ENCODE data around the gene USP32. TPM values are rescaled to one million over a fixed set of nuclear protein-coding genes. Genes with fewer than 3 reads are reported as not detected.
"Not testable (repeated sequence)": the region's sequence is repeated elsewhere in the genome, so short reads cannot be mapped to it uniquely, and the experiment has no call there.

Gene USP32
- total RNA-seq, 1 donor from 2014 or later = 91.7 TPM

- DNase-seq (ENCODE audit: low spot score in 2 of 2) = not testable (repeated sequence)
Measured at GRCh38 chr17:60378187-60378586, 13.7 kb downstream of the USP32 start.

GRCh38 chr17:60372790-60373483 lies 19.0 kb downstream of the USP32 start:
- FAIRE-seq = no peak
- no peak for DNase-seq (ENCODE audit: low spot score in 2 of 2)

More at GRCh38 chr17:60378187-60378586, 13.7 kb downstream of the USP32 start:
- not testable (repeated sequence) for FAIRE-seq

GRCh38 chr17:60371818-60372510 lies 20.0 kb downstream of the USP32 start:
- FAIRE-seq (no peak), DNase-seq (ENCODE audit: low spot score in 2 of 2) (no peak)

DNA sequence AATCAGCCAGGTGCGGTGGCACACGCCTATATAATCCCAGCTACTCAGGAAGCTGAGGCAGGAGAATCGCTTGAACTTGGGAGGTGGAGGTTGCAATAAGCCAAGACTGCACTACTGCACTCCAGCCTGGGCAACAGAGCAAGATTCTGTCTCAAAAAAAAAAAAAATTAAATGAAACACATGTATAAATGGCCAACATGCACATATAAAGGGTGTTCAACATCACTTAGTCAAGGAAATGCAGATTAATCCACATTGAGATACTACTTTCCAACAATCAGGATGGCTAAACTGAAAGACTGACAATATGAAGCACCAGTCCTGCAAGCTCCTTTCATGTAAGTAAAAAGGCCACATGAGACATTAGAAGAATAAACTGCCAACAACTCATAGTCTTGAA lies 20.5 kb downstream of the USP32 start:
- FAIRE-seq = no peak
- DNase-seq (ENCODE audit: low spot score in 2 of 2) = no peak

GRCh38 chr17:60369727-60370126 lies 22.2 kb downstream of the USP32 start:
- no peak for FAIRE-seq
- DNase-seq (ENCODE audit: low spot score in 2 of 2) = no peak

GRCh38 chr17:60363700-60364405 lies 28.1 kb downstream of the USP32 start:
- DNase-seq (ENCODE audit: low spot score in 2 of 2) (no peak), FAIRE-seq (no peak)

DNA sequence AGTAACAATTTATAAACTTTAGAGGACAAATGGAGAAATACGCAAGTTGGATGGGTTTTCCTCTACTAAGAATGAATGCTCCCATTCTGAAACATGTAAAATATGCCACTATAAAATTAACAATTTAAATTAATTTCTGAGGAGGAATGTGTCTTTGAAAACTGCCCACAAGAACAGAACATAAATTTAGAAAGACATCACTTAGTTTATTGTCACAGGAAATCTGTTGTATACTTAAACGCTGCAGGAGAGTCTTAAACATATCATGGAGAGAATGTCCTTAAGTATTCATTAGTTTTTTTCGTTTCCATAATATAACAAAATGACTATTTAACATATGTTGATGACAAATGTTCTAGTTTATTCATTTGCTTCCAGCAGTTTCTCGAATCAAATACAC lies 29.6 kb downstream of the USP32 start:
- FAIRE-seq (no peak), DNase-seq (ENCODE audit: low spot score in 2 of 2) (no peak)

DNA sequence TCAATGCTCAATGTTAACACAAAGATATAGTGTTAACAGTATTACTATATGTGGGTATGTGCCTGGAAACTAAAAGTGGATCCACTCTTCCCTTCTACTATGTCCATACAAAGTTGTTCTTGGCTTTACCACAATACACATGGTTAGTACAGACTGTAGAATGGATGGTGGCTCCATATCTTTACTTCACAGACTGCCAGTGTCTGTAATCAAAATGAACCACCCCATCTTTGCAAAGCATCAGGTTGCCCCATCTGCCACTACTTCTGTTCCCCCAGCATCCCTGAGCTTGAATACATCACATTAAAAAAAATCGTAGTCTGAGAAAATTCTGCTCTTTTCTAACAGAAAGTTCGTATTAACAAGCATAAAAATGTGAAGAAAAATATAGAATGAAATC lies 30.0 kb downstream of the USP32 start:
- FAIRE-seq (no peak), DNase-seq (ENCODE audit: low spot score in 2 of 2) (no peak)

- FAIRE-seq (no peak), DNase-seq (ENCODE audit: low spot score in 2 of 2) (no peak)
Measured at GRCh38 chr17:60359415-60359814, 32.5 kb downstream of the USP32 start.

- FAIRE-seq = no peak
- no peak for DNase-seq (ENCODE audit: low spot score in 2 of 2)
Measured at GRCh38 chr17:60358606-60359225, 33.2 kb downstream of the USP32 start.

DNA sequence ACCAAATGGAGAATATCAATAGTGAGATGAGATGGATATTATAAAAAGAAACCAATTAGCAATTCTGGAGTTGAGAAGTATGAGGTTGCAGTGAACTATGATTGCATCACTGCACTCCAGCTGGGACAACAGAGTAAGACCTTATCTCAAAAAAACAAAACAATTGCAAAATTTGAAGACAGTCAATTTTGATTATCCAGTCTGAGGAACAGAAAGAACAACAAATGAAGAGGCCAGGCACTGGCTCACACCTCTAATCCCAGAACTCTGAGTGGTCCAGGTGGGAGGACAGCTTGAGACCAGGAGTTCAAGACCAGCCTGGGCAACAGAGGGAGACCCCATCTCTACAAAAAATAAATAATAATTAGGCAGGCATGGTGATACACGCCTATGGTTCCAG lies 35.0 kb downstream of the USP32 start:
- DNase-seq (ENCODE audit: low spot score in 2 of 2) = no peak
- FAIRE-seq = no peak

DNA sequence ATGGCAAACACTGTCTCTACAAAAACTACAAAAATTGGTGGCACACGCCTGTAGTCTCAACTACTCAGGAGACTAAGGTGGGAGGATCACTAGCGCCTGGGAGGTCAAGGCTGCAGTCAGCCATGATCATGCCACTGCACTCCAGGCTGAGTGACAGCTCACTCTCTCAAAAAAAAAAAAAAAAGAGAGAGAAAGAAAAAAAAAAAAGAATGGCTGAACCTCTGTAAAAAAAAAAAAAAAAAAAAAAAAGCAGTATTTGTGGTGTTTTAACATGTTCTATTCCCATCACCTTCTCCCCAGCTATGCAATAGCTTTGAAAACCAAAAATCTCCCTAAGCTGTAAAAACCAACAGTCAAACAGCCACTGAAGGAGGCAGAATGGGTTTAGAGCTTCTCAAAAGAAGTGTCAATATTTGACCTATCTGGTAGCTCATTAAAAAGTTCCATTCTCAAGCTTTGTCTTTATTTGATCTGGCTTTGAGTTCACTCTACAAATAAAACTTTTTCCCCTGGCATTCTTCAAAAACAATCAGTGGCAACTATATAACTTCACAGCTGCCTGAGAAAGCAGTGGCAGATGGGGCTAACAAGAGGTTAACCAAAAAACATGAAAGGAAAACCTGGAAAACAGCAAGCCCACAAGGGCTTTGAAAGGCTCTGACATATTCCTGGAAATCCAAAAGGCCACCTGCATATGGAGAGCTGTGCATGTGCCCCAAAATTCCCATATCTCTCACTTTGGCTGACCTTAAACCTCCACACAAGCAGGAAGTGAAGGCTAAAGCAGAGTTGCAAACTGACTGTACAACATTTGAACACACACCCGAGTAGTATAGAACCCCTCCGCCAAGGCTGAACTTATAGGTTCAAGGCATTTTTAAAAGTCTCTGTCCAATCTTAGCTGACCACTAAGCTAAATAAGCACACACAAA lies 36.0 kb downstream of the USP32 start:
- DNase-seq (ENCODE audit: low spot score in 2 of 2) = no peak
- FAIRE-seq = no peak

- DNase-seq (ENCODE audit: low spot score in 2 of 2) (no peak), FAIRE-seq (no peak)
Measured at GRCh38 chr17:60354223-60354622, 37.7 kb downstream of the USP32 start.

GRCh38 chr17:60353773-60354172 lies 38.2 kb downstream of the USP32 start:
- DNase-seq (ENCODE audit: low spot score in 2 of 2) (no peak), FAIRE-seq (no peak)

- FAIRE-seq (no peak), DNase-seq (ENCODE audit: low spot score in 2 of 2) (no peak)
Measured at GRCh38 chr17:60352569-60352968, 39.4 kb downstream of the USP32 start.

DNA sequence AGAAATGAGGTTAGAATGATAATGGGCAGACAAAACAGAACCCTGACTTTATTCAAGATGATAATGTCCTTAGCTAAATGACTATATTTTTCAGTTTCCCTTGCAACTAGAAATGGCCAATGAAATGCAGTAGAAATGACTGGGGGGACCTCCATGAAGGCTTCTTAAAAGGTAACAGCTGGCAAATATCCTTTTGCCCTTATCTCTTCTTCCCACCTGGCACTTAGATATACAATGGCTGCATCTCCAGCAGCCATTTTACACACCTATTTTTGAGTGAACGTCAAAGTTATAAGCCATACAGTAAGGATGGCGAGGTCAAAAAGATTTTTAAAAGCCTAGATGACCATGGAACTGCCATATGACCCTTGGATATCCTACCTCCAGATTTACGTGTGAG lies 39.9 kb downstream of the USP32 start:
- DNase-seq (ENCODE audit: low spot score in 2 of 2) (no peak), FAIRE-seq (no peak)

DNA sequence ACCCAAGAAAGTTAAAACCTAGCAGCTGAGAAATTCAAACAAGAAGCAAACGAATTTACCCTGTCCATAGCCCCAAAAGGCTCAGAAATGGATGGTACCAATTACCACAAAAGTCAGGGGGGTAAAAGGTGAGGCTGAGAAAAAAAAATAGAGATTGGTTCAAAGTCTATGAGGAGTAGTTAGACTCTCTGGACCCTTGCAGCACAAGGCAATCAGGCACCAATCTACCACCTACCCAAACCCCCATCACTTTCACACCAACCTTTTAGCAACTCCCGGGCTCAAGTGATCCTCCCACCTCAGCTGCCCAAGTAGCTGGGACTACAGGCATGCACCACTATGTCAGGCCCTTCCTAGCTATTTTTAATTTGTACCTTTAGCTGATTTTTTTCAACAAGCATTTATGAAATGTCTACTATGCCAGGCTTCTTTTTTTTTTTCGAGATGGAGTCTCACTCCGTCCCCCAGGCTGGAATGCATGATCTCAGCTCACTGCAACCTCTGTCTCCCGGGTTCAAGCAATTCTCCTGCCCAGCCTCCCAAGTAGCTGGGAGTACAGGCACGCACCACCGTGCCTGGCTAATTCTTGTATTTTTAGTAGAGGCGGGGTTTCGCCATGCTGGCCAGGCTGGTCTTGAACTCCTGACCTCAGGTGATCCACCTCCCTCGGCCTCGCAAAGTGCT lies 40.8 kb downstream of the USP32 start:
- FAIRE-seq (no peak), DNase-seq (ENCODE audit: low spot score in 2 of 2) (no peak)

GRCh38 chr17:60348616-60349015 lies 43.3 kb downstream of the USP32 start:
- no peak for FAIRE-seq
- no peak for DNase-seq (ENCODE audit: low spot score in 2 of 2)

- DNase-seq (ENCODE audit: low spot score in 2 of 2) = no peak
- FAIRE-seq = no peak
Measured at GRCh38 chr17:60345233-60345632, 46.7 kb downstream of the USP32 start.
